Measurements from ENCODE around the gene RAB34. TPM values are rescaled to one million over a fixed set of nuclear protein-coding genes. Genes with fewer than 3 reads are reported as not detected.

RAB34 gene
- total RNA-seq, 3 donors from 2014 or later (not counting 1 experiment from before 2014, with no cell fraction given): 3.7 to 12.9 (median 3.8) TPM

GRCh38 chr17:28744104-28744971 is 26.7 kb upstream of the RAB34 start:
- Histone ChIP-seq H3K27ac (ENCODE audit: low read length) (peak overlapping the region; percentile 71), H3K4me1 (ENCODE audit: control insufficient read depth, insufficient read depth, low read length) (peaks cover 64% of the 10 kb centered on the region)

GRCh38 chr17:28743243-28744103 is 25.8 kb upstream of the RAB34 start, which contains the start of gene TRAF4:
TSS of gene TRAF4 (plus strand) at chr17:28744011. CDS start at chr17:28744113, 102 bp downstream.
- Histone ChIP-seq H3K4me1 (ENCODE audit: control insufficient read depth, insufficient read depth, low read length) (peaks cover 73% of the 10 kb centered on the region), H3K9me3 (ENCODE audit: control insufficient read depth, insufficient read depth, low read length) (no peaks in the 10 kb centered on the region), H3K27ac (ENCODE audit: low read length) (peak within 1 kb of the TSS; percentile 71), H3K4me3 (ENCODE audit: low read length) (peak within 1 kb of the TSS; percentile 54), H3K27me3 (ENCODE audit: control insufficient read depth, insufficient read depth, low read length) (no peaks in the 10 kb centered on the region), H3K36me3 (ENCODE audit: control insufficient read depth, insufficient read depth, low read length) (peaks cover 8% of the 10 kb centered on the region)
- H3K9me3 Mint-ChIP-seq: no peaks in the 10 kb centered on the region
- peak within 1 kb of the TSS; percentile 86 for H3K4me3 Mint-ChIP-seq
- WGBS (ENCODE audit: insufficient coverage): 3% methylated on average over 70 of the region's 70 CpGs
- H3K36me3 Mint-ChIP-seq: no peaks in the 10 kb centered on the region
- H3K27me3 Mint-ChIP-seq (ENCODE audit: low read depth in 2 of 2): no peaks in the 10 kb centered on the region
- intact Hi-C loops (cut with micrococcal nuclease): loop anchor here (5.0 kb wide), 1 partner anchor 184 kb away; no protein-coding TSS in a partner anchor
- no peak for TF ChIP-seq CTCF (IDR thresholded peaks at IDR 0.05)
- peak within 1 kb of the TSS; percentile 81 to 83 for H3K27ac Mint-ChIP-seq
- peak; percentile 90 to 95 (median 94) for ATAC-seq
- peaks cover 0 to 35% of the 10 kb centered on the region in 2 donors for H3K4me1 Mint-ChIP-seq
- DNase-seq: peak; percentile 74 to 91

More at GRCh38 chr17:28744104-28744971, 26.7 kb upstream of the RAB34 start:
- Mint-ChIP-seq H3K9me3 (no peaks in the 10 kb centered on the region), H3K36me3 (no peaks in the 10 kb centered on the region), H3K27ac (peak overlapping the region; percentile 81 to 83), H3K4me3 (peak overlapping the region; percentile 86), H3K4me1 (peaks cover 0 to 28% of the 10 kb centered on the region in 2 donors), H3K27me3 (ENCODE audit: low read depth in 2 of 2) (no peaks in the 10 kb centered on the region)
- 1% methylated on average over 61 of the region's 61 CpGs for WGBS (ENCODE audit: insufficient coverage)
- DNase-seq (peak; percentile 60 to 84), ATAC-seq (peak; percentile 44 to 50 (median 46))
- TF ChIP-seq CTCF (IDR thresholded peaks at IDR 0.05): no peak
- intact Hi-C loops (cut with micrococcal nuclease): loop anchor here (5.0 kb wide), 1 partner anchor 183 kb away; no protein-coding TSS in a partner anchor
- Histone ChIP-seq H3K4me3 (ENCODE audit: low read length) (peak overlapping the region; percentile 54), H3K27me3 (ENCODE audit: control insufficient read depth, insufficient read depth, low read length) (no peaks in the 10 kb centered on the region), H3K36me3 (ENCODE audit: control insufficient read depth, insufficient read depth, low read length) (peaks cover 12% of the 10 kb centered on the region), H3K9me3 (ENCODE audit: control insufficient read depth, insufficient read depth, low read length) (no peaks in the 10 kb centered on the region)

GRCh38 chr17:28741358-28742349 is 24.0 kb upstream of the RAB34 start:
- WGBS (ENCODE audit: insufficient coverage): 53% methylated on average over 19 of the region's 19 CpGs
- H3K27ac ChIP-seq (ENCODE audit: low read length): peak overlapping the region; percentile 53

More at GRCh38 chr17:28741358-28742349, 24.0 kb upstream of the RAB34 start:
- DNase-seq (no peak), ATAC-seq (peak in 1 of 3 donors; percentile 27)
- intact Hi-C loops (cut with micrococcal nuclease): loop anchor here (5.0 kb wide), 1 partner anchor 186 kb away; no protein-coding TSS in a partner anchor
- no peak overlapping the region for H3K27ac Mint-ChIP-seq
- no peak overlapping the region for H3K4me3 Mint-ChIP-seq
- peaks cover 80% of the 10 kb centered on the region for H3K4me1 ChIP-seq (ENCODE audit: control insufficient read depth, insufficient read depth, low read length)
- H3K4me3 ChIP-seq (ENCODE audit: low read length): no peak overlapping the region
- H3K4me1 Mint-ChIP-seq: peaks cover 0 to 38% of the 10 kb centered on the region in 2 donors
- H3K9me3 ChIP-seq (ENCODE audit: control insufficient read depth, insufficient read depth, low read length): no peaks in the 10 kb centered on the region
- no peaks in the 10 kb centered on the region for H3K9me3 Mint-ChIP-seq
- H3K36me3 ChIP-seq (ENCODE audit: control insufficient read depth, insufficient read depth, low read length): no peaks in the 10 kb centered on the region
- no peaks in the 10 kb centered on the region for H3K36me3 Mint-ChIP-seq
- no peaks in the 10 kb centered on the region for H3K27me3 ChIP-seq (ENCODE audit: control insufficient read depth, insufficient read depth, low read length)
- H3K27me3 Mint-ChIP-seq (ENCODE audit: low read depth in 2 of 2): no peaks in the 10 kb centered on the region
- TF ChIP-seq CTCF (IDR thresholded peaks at IDR 0.05): no peak

Data from natural killer cell (primary cell).